IgD-negative memory B cell (primary cell): ENCODE measurements around the gene ZNF780B. TPM values are rescaled to one million over a fixed set of nuclear protein-coding genes. Genes with fewer than 3 reads are reported as not detected.

Source experiments
- H3K27ac Mint-ChIP-seq, 3 donors: one replicate each; pipeline ENCODE4 v1.8.0; 2020 to 2022; ENCODE audit warnings: mild to moderate bottlenecking in 3 of 3, mixed read lengths in 3 of 3, moderate library complexity in 1 of 3
- H3K27me3 Mint-ChIP-seq: one replicate; pipeline ENCODE4 v1.8.0; 2021; ENCODE audit warnings: mixed read lengths
- H3K36me3 Mint-ChIP-seq: one replicate; pipeline ENCODE4 v1.8.0; 2020; ENCODE audit warnings: mild to moderate bottlenecking, mixed read lengths
- H3K4me1 Mint-ChIP-seq, 3 donors: one replicate each; pipeline ENCODE4 v1.8.0; 2020 to 2022; ENCODE audit warnings: mixed read lengths in 3 of 3, mild to moderate bottlenecking in 1 of 3
- H3K4me3 Mint-ChIP-seq, 4 donors: one replicate each; pipeline ENCODE4 v1.8.0; 2020 to 2022; ENCODE audit warnings: mild to moderate bottlenecking in 4 of 4, mixed read lengths in 4 of 4, moderate library complexity in 3 of 4
- H3K9me3 Mint-ChIP-seq, 3 donors: one replicate each; pipeline ENCODE4 v1.8.0; 2020 to 2021; ENCODE audit warnings: mixed read lengths in 3 of 3, mild to moderate bottlenecking in 1 of 3
- polyA plus RNA-seq: library from polyadenylated mRNA; unstranded; fragments of 300-500 nt; fragmentation: Illumina TruSeq; gene quantifications from one replicate; pipeline ENCODE4 v1.2.3, GENCODE V29; 2021

ZNF780B gene
- polyA plus RNA-seq, 1 donor from 2014 or later = 10.8 TPM

DNA sequence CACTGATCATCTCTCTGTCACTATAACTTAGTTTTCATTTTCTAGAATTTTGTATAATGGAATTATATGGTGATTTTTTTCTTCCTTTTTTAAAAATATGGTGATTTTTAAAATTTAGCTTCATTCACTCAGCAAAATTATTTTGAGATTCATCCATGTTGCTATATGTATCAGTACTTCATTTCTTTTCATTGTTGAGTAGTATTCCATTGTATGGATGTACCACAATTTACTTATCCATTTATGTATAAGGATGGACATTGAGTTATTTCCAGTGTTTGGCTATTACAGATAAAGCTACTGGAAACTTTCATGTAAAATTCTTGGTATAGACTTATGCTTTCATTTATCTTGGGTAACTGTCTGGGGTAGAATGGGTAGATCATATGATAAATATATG lies 46.4 kb downstream of the ZNF780B start:
- no peak overlapping the region for H3K27ac Mint-ChIP-seq
- H3K4me1 Mint-ChIP-seq = no peaks in the 10 kb centered on the region

DNA sequence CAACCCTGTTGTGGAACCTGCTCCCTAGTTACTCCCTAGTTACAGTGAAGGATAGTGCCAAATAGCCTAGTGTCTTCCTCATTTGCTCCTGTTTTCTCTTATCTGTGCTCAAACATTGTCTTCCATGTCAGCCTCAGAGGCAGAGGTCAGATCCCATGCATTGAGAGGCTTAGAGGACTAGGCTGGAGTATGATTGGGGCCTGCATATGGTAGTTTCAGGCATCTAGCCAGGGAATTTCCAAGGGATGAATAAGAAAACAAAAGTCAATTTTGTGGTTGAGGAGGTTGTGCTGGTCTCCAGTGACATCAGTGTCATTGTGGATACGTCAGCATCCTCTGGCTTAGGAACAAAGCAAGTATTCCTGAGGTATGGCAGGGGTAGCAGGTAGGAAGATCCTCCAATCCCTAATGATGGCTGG lies 49.7 kb downstream of the ZNF780B start:
- H3K27me3 Mint-ChIP-seq = no peaks in the 10 kb centered on the region
- H3K4me3 Mint-ChIP-seq = no peak overlapping the region
- H3K4me1 Mint-ChIP-seq = no peaks in the 10 kb centered on the region
- no peak overlapping the region for H3K27ac Mint-ChIP-seq
- peaks cover 17% of the 10 kb centered on the region for H3K36me3 Mint-ChIP-seq
- H3K9me3 Mint-ChIP-seq = peaks cover 5 to 13% (median 7%) of the 10 kb centered on the region in 3 donors

More for the DNA sequence above, 46.4 kb downstream of the ZNF780B start:
- peaks cover 15 to 31% (median 29%) of the 10 kb centered on the region in 3 donors for H3K9me3 Mint-ChIP-seq
- no peaks in the 10 kb centered on the region for H3K27me3 Mint-ChIP-seq
- H3K4me3 Mint-ChIP-seq = no peak overlapping the region
- peaks cover 39% of the 10 kb centered on the region for H3K36me3 Mint-ChIP-seq

DNA sequence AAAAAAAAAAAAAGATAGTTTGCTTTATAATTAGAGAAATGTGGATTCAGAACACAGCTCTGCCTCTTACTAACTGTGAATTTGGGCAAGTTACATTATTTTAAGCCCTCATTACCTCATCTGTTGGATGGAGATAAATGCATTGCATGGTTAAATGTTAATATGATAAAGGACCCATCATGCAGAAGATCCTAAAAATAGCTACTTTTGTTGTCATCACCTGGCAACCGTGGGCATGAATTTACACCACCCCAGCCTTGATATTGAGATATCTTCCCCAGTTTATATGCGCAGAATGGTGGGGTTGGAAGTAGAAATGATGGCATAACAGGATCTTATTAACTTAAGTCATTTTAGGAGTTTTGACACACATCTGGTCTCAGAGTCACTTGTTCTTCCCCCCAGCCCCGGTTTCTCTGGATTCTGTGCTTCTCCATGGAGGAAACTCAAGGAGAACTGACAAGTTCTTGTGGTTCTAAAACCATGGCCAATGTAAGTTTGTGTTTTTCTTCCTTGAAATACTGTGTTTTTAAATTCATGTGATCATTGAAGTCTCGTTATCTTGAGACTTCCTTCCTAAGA lies 50.2 kb downstream of the ZNF780B start:
- Mint-ChIP-seq H3K9me3 (peaks cover 5 to 13% (median 6%) of the 10 kb centered on the region in 3 donors), H3K27ac (no peak overlapping the region), H3K27me3 (no peaks in the 10 kb centered on the region), H3K36me3 (peaks cover 17% of the 10 kb centered on the region), H3K4me3 (no peak overlapping the region), H3K4me1 (no peaks in the 10 kb centered on the region)

DNA sequence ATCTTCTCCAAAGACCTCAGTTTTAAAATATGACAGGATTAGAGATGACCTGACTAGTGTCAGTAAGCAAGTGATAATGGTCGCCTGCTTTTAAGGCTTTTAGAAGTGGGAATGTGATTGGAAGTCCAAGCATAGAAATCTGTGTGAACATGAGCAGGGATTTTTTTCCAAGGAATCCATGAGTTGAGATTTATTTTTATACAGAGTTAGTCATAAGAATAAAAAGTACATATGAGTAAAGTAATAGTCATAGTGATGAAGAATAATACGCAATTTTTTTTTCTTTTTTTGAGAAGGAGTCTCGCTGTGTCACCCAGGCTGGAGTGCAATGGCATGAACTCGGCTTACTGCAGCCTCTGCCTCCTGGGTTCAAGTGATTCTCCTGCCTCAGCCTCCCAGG lies 57.5 kb downstream of the ZNF780B start:
- H3K9me3 Mint-ChIP-seq = no peaks in the 10 kb centered on the region
- no peak overlapping the region for H3K27ac Mint-ChIP-seq
- H3K4me1 Mint-ChIP-seq = peaks cover 10 to 22% (median 21%) of the 10 kb centered on the region in 3 donors
- H3K36me3 Mint-ChIP-seq = peaks cover 6% of the 10 kb centered on the region
- H3K4me3 Mint-ChIP-seq = peak overlapping the region in 1 of 4 donors; percentile 86
- no peaks in the 10 kb centered on the region for H3K27me3 Mint-ChIP-seq

DNA sequence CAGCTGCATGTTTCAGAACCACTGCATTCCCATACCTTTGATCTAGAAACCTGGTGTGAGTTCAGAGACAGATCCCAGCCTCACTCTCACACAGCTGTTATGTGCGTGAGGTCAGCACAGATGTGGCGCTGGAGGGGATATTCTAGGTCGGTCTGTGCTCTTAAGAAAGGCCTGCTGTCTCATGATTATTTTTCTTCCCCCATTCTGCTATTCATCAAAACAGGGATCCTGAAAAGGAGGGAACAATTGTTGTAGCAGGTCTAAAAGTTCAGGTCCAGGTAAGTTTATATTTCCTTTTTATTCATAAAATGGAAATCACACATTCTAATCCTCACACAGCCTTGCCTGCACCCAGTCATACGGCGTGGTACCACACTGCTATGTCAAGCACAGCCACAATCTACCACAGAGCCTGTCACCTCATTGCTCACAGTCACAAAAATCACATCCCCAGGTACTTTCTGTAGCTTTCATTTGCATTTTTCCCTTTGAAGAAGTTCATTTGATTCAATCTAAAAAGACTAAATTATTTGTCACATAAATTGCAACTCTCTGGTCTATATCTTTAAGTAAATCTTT lies 58.3 kb downstream of the ZNF780B start:
- peak overlapping the region; percentile 86 to 97 (median 92) for H3K4me3 Mint-ChIP-seq
- no peaks in the 10 kb centered on the region for H3K27me3 Mint-ChIP-seq

DNA sequence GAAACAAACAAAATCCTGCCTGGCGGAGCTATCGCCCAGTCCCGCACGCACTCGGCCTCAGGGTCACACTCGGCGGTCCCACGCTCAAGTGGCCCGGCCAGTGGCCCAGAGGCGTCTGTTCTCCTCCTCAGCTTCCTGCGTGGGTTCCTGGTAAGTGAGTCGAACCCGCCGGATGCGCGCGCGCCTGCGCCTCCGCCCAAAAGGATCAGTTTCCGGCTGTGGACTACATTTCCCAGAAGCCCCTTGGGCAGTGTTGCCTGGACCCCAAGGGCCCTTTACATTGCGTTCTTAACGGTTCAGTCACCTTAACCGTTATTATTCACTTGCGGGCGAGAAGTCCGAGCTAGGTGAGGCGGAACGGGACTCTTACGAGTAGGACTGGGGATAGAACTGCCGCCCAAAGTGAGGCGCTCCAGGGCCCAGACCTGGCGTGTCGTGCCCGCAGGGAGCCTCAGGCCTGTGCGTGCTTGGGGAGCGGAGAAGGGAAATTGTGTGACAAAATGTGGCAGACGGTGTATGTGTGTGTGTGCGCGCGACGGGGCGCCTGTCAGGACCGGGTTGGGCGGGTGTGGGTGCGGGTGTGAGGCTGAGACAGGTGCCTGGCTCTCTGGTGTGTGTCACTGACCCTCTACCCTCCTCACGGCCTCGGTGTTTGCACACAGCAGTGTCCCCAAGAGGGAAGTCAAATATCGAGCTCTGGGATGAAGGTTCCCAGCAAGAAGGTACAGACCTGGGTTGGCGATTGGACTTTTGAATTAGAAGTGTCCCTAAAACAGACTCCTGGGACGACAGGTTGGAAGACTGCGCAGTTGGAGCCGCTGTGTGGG lies 59.0 kb downstream of the ZNF780B start, which contains the start of gene ZNF546:
Gene ZNF546, plus strand, starts transcription at position 250 of the 827 bp plus-strand sequence. CDS start 1,267 bp downstream, outside the sequence.
- H3K4me3 Mint-ChIP-seq = peak within 1 kb of the TSS; percentile 86 to 97 (median 92)
- H3K36me3 Mint-ChIP-seq = peaks cover 6% of the 10 kb centered on the region
- peak within 1 kb of the TSS; percentile 81 to 97 (median 93) for H3K27ac Mint-ChIP-seq
- H3K27me3 Mint-ChIP-seq = no peaks in the 10 kb centered on the region
- peaks cover 13 to 28% (median 24%) of the 10 kb centered on the region in 3 donors for H3K4me1 Mint-ChIP-seq
- H3K9me3 Mint-ChIP-seq = peaks cover 2 to 4% (median 3%) of the 10 kb centered on the region in 3 donors

More for the DNA sequence above, 58.3 kb downstream of the ZNF780B start:
- H3K4me1 Mint-ChIP-seq = peaks cover 10 to 25% (median 24%) of the 10 kb centered on the region in 3 donors
- H3K9me3 Mint-ChIP-seq = peaks cover 2 to 4% (median 3%) of the 10 kb centered on the region in 3 donors
- peak overlapping the region; percentile 81 to 97 (median 93) for H3K27ac Mint-ChIP-seq
- H3K36me3 Mint-ChIP-seq = peaks cover 6% of the 10 kb centered on the region

DNA sequence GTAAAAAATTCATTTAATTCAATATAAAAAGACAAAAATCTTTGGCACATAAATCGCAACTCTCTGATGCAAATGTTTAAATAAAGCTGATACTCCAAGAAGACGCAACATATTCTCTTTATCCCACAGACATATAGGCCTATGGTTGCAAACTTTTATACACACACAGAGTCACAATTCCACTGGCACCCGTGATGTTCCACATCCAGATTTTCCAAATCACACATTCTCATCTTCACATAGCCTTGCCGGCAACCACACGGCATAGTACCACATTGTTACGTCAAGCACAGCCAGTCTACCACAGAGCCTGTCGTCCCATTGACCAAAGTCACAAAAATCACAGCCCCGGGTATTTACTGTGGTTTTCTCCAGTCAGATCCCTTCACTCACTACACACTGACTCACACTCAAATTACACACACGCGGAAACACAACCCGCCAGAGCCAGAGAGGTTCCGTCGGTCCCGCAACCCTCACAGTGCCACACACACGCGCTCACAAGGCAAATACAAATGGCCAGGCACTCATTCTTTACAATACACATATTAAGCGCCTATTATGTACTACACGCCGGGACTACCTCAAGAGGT lies 59.7 kb downstream of the ZNF780B start:
- H3K4me1 Mint-ChIP-seq = peaks cover 14 to 30% (median 24%) of the 10 kb centered on the region in 3 donors
- H3K27ac Mint-ChIP-seq = peak overlapping the region; percentile 81 to 97 (median 93)
- peaks cover 6% of the 10 kb centered on the region for H3K36me3 Mint-ChIP-seq
- peak overlapping the region; percentile 86 to 97 (median 92) for H3K4me3 Mint-ChIP-seq
- peaks cover 2 to 4% (median 3%) of the 10 kb centered on the region in 3 donors for H3K9me3 Mint-ChIP-seq
- no peaks in the 10 kb centered on the region for H3K27me3 Mint-ChIP-seq

DNA sequence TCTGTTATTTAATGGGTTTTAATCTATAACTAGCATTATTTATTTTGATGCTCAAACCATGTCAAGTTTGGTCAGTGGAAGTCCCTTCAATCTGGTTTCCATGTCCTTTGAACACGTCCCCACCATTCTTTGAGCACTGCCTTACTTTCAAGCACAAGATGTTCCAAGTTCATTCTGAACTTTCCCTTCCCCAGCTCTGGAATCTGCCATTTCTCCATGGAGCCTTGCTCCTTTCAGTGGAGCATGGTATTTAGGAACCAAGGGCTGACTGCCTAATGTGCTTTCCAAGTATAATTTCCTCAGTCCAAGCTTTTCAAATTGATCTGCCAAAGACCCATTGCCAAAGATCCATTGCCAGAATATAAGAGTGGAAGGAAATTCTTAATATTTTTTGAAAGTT lies 60.2 kb downstream of the ZNF780B start:
- H3K27ac Mint-ChIP-seq = no peak overlapping the region
- H3K9me3 Mint-ChIP-seq = peaks cover 2 to 4% (median 3%) of the 10 kb centered on the region in 3 donors
- peaks cover 14 to 31% (median 24%) of the 10 kb centered on the region in 3 donors for H3K4me1 Mint-ChIP-seq

DNA sequence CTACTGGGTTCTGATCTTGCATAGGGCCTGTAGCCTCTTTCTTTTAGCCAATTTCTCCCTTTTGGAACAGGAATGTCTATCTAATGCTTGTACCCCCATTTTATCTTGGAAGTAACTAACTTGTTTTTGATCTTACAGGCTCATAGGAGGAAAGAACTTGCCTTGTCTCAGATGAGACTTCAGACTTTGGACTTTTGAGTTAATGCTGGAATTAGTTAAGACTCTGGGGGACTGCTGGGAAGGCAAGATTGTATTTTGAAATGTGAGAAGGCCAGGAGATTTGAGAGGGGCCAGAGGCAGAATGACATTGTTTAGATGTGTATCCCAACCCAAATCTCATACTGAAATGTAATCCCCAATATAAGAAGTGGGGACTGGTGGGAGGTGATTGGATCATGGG lies 61.7 kb downstream of the ZNF780B start:
- Mint-ChIP-seq H3K27ac (no peak overlapping the region), H3K4me3 (peak overlapping the region in 1 of 4 donors; percentile 54), H3K9me3 (peaks cover 2 to 4% (median 3%) of the 10 kb centered on the region in 3 donors), H3K27me3 (no peaks in the 10 kb centered on the region), H3K4me1 (peaks cover 22 to 37% (median 29%) of the 10 kb centered on the region in 3 donors), H3K36me3 (peaks cover 9% of the 10 kb centered on the region)

More for the DNA sequence above, 60.2 kb downstream of the ZNF780B start:
- peaks cover 6% of the 10 kb centered on the region for H3K36me3 Mint-ChIP-seq
- peak overlapping the region in 3 of 4 donors; percentile 50 to 86 (median 76) for H3K4me3 Mint-ChIP-seq
- no peaks in the 10 kb centered on the region for H3K27me3 Mint-ChIP-seq

DNA sequence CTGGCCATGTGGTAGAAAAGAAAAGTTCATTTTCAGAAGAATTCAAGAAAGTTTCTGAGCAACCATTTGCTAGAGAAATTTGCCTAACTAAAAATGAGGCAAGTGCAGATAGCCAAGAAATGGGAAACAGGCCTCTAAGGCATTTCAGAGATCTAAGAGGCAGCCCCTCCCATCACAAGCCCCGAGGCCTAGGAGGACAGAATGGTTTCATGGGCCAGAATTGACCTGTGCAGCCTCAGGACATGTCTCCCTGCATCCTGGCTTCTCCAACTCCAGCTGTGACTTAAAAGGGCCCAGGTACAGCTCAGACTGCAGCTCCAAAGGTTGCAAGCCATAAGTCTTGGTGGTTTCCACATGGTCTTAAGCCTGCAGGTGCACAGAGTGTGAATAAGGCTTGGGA lies 62.4 kb downstream of the ZNF780B start:
- H3K27me3 Mint-ChIP-seq = no peaks in the 10 kb centered on the region
- H3K4me3 Mint-ChIP-seq = no peak overlapping the region
- H3K4me1 Mint-ChIP-seq = peaks cover 26 to 39% (median 29%) of the 10 kb centered on the region in 3 donors
- peaks cover 3 to 4% (median 4%) of the 10 kb centered on the region in 3 donors for H3K9me3 Mint-ChIP-seq
- peaks cover 9% of the 10 kb centered on the region for H3K36me3 Mint-ChIP-seq
- no peak overlapping the region for H3K27ac Mint-ChIP-seq

DNA sequence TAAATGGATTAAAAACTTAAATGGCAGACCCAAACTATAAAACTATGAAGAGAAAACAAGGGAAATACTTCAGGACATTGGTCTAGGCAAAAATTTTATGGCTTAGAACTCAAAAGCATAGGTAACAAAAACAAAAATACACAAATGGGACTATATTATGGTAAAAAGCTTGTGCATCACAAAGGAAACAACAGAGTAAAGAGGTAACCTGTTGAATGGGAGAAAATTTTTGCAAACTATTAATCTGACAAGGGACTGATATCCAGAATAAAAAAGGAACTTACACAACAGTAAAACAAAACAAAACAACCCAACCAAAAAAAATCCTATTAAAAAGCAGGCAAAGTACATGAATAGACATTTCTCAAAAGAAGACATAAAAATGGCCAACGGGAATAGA lies 68.4 kb downstream of the ZNF780B start:
- peaks cover 7 to 16% (median 13%) of the 10 kb centered on the region in 3 donors for H3K4me1 Mint-ChIP-seq
- no peak overlapping the region for H3K27ac Mint-ChIP-seq
- no peak overlapping the region for H3K4me3 Mint-ChIP-seq
- peaks cover 6% of the 10 kb centered on the region for H3K36me3 Mint-ChIP-seq
- H3K27me3 Mint-ChIP-seq = no peaks in the 10 kb centered on the region
- peaks cover 8 to 32% (median 14%) of the 10 kb centered on the region in 3 donors for H3K9me3 Mint-ChIP-seq

DNA sequence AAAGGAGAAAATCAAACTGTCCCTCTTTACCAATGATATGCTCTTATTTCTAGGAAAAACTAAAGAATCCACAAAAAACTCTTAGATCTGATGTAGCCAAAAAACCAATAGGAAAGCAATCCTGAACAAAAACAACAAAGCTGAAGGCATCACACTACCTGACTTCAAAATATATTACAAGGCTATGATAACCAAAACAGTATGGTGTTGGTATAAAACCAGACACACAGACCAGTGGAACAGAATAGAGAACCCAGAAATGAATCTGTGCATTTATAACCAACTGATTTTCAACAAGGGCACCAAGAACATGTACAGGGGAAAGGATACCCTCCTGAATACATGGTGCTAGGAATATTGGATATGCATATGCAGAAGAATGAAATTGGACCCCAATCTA lies 68.9 kb downstream of the ZNF780B start:
- Mint-ChIP-seq H3K27ac (no peak overlapping the region), H3K27me3 (no peaks in the 10 kb centered on the region), H3K36me3 (peaks cover 8% of the 10 kb centered on the region), H3K4me3 (no peak overlapping the region), H3K9me3 (peaks cover 8 to 32% (median 14%) of the 10 kb centered on the region in 3 donors), H3K4me1 (peaks cover 7 to 14% (median 12%) of the 10 kb centered on the region in 3 donors)

DNA sequence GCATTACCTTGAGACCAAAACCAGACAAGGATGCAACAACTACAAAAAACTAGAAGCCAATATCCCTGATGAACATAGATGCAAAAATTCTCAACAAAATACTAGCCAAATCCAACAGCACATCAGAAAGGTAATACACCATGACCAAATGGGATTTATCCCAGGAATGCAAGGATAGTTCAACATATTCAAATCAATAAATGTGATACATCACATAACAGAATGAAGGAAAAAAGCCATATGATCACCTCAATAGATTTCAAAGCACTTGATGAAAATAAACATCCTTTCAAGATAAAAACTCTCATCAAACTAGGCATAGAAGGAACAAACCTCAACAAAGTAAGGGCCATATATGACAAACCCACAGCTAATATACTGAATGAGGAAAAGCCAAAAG lies 69.4 kb downstream of the ZNF780B start:
- Mint-ChIP-seq H3K9me3 (peaks cover 8 to 32% (median 14%) of the 10 kb centered on the region in 3 donors), H3K4me1 (peaks cover 7 to 12% (median 9%) of the 10 kb centered on the region in 3 donors), H3K4me3 (no peak overlapping the region), H3K36me3 (peaks cover 8% of the 10 kb centered on the region), H3K27ac (no peak overlapping the region), H3K27me3 (no peaks in the 10 kb centered on the region)

DNA sequence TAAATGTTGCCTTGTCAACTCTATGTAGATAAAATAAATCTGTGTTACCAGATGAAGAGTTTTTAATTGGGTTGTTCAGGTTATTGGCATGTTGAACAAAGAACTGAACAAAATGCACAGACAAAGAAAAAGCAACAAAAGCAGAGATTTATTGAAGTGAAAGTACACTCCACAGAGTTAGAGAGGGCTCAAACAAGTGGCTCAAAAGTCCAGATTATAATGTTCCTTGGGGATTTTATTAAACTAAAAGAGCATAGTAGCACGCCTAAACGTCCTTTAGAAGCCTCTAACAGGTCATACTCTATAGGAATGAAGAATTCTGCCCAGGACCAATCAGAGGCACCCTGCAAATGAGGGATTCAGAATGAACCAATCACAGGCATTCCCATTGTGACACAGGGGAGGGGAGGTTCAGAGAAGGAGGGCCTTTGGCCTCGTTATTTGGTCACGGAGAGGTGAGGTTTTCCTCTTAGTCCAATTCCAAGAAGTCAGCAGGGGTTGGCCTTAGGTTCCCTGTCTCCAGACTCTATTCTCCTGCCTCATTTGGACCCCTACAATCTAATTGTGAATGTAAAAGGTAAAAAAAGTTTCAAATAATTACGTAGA lies 72.2 kb downstream of the ZNF780B start:
- H3K4me3 Mint-ChIP-seq = peak overlapping the region in 1 of 4 donors; percentile 58
- H3K27ac Mint-ChIP-seq = peak overlapping the region in 1 of 3 donors; percentile 14
- peaks cover 6 to 32% (median 14%) of the 10 kb centered on the region in 3 donors for H3K9me3 Mint-ChIP-seq
- H3K36me3 Mint-ChIP-seq = peaks cover 9% of the 10 kb centered on the region
- no peaks in the 10 kb centered on the region for H3K27me3 Mint-ChIP-seq
- peaks cover 0 to 2% (median 1%) of the 10 kb centered on the region in 3 donors for H3K4me1 Mint-ChIP-seq
